Measurements from ENCODE around the gene EFTUD2.

DNA sequence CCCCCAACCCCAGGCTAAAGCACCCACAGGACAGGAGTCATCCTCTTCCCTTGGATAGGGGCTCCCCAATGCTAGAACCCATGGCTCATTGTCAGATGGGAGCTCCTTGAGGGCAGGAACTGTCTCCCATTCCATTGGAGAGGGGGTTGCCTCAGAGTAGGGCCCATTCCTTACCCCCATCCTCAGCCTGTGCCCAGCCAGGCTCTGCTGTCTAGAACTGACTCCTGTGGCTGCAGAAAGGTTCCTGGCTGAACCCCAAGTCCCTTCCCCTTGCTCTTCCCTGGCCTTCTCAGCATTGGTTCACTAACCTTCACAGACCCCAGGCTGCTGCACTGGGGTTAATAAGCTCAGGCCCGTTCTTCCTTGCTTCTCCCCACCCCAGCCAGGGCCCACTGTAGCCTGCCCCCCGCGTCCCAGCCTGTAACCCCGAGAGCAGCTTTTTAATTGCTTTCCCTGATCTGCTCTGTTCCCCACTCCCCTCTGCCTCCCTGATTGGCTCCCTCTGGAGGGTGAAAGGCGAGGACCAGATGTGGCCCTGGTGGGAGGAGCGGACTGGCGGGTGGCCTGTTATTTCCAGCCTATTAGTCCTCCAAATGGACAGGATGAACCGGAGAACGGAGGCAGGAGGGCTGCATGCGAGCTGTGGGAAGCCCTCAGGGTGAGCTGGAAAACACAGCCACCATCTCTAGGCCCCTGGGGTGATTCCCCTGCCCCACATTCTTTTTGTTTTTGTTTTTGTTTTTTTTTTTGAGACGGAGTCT, 22.1 kb upstream of the EFTUD2 start:
- TF ChIP-seq EZH2phosphoT487 (IDR thresholded peaks at IDR 0.05; ENCODE audit: low read depth): no peak
- TF ChIP-seq, protein P1, sequence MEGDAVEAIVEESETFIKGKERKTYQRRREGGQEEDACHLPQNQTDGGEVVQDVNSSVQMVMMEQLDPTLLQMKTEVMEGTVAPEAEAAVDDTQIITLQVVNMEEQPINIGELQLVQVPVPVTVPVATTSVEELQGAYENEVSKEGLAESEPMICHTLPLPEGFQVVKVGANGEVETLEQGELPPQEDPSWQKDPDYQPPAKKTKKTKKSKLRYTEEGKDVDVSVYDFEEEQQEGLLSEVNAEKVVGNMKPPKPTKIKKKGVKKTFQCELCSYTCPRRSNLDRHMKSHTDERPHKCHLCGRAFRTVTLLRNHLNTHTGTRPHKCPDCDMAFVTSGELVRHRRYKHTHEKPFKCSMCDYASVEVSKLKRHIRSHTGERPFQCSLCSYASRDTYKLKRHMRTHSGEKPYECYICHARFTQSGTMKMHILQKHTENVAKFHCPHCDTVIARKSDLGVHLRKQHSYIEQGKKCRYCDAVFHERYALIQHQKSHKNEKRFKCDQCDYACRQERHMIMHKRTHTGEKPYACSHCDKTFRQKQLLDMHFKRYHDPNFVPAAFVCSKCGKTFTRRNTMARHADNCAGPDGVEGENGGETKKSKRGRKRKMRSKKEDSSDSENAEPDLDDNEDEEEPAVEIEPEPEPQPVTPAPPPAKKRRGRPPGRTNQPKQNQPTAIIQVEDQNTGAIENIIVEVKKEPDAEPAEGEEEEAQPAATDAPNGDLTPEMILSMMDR (IDR thresholded peaks at IDR 0.05; ENCODE audit: low read depth, low read length): no peak

Data from OCI-LY3 (cell line).